ENCODE measurements around the gene UCHL1. TPM values are rescaled to one million over a fixed set of nuclear protein-coding genes. Genes with fewer than 3 reads are reported as not detected.

The UCHL1 gene
- total and polyA plus RNA-seq, 2 of the 13 experiments (the other 11 are each of a cell fraction or from before 2014, with no cell fraction given) = not detected

GRCh38 chr4:41212616-41213203 lies 44.0 kb upstream of the UCHL1 start (continued):
- TF ChIP-seq ZBTB49 (CRISPR knock-in tag; IDR thresholded peaks at IDR 0.05; ENCODE audit: borderline replicate concordance) (no peak), CCDC6 (CRISPR knock-in tag; IDR thresholded peaks at IDR 0.05) (no peak), CHD4 (IDR thresholded peaks at IDR 0.05; ENCODE audit: borderline replicate concordance, low read length) (no peak), FLYWCH1 (CRISPR knock-in tag; IDR thresholded peaks at IDR 0.05) (no peak), JUNB (CRISPR knock-in tag; IDR thresholded peaks at IDR 0.05; ENCODE audit: borderline replicate concordance) (no peak), ZIK1 (CRISPR knock-in tag; IDR thresholded peaks at IDR 0.05; ENCODE audit: borderline replicate concordance, low read depth) (no peak), TSC22D2 (CRISPR knock-in tag; IDR thresholded peaks at IDR 0.05; ENCODE audit: borderline replicate concordance) (no peak), MLLT10 (CRISPR knock-in tag; IDR thresholded peaks at IDR 0.05) (no peak), NCOA1 (CRISPR knock-in tag; IDR thresholded peaks at IDR 0.05) (no peak), MED1 (CRISPR knock-in tag; IDR thresholded peaks at IDR 0.05) (no peak), ZNF260 (CRISPR knock-in tag; IDR thresholded peaks at IDR 0.05; ENCODE audit: borderline replicate concordance, low read depth) (no peak), ZSCAN29 (CRISPR knock-in tag; conservative IDR thresholded peaks at IDR 0.05) (0 out of 2 replicates have a peak, but pooled peaks have one; percentile 59), FIP1L1 (IDR thresholded peaks at IDR 0.05; ENCODE audit: borderline replicate concordance, insufficient read depth, low read depth, low read length) (no peak), NAIF1 (CRISPR knock-in tag; IDR thresholded peaks at IDR 0.05; ENCODE audit: borderline replicate concordance) (0 out of 2 replicates have a peak, but pooled peaks have one; percentile 48), KMT2A (CRISPR knock-in tag; IDR thresholded peaks at IDR 0.05) (0 out of 2 replicates have a peak, but pooled peaks have one; percentile 68), EED (CRISPR knock-in tag; IDR thresholded peaks at IDR 0.05) (no peak), TAF1 (CRISPR knock-in tag; IDR thresholded peaks at IDR 0.05) (no peak), ZNF770 (CRISPR knock-in tag; IDR thresholded peaks at IDR 0.05) (no peak), MAFG (CRISPR knock-in tag; IDR thresholded peaks at IDR 0.05) (no peak), ZNF12 (CRISPR knock-in tag; IDR thresholded peaks at IDR 0.05) (no peak)
- TF ChIP-seq, protein P1, sequence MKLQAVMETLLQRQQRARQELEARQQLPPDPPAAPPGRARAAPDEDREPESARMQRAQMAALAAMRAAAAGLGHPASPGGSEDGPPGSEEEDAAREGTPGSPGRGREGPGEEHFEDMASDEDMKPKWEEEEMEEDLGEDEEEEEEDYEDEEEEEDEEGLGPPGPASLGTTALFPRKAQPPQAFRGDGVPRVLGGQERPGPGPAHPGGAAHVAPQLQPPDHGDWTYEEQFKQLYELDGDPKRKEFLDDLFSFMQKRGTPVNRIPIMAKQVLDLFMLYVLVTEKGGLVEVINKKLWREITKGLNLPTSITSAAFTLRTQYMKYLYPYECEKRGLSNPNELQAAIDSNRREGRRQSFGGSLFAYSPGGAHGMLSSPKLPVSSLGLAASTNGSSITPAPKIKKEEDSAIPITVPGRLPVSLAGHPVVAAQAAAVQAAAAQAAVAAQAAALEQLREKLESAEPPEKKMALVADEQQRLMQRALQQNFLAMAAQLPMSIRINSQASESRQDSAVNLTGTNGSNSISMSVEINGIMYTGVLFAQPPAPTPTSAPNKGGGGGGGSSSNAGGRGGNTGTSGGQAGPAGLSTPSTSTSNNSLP (IDR thresholded peaks at IDR 0.05; ENCODE audit: low read depth, low read length) = 0 out of 2 replicates have a peak, but pooled peaks have one; percentile 32
